ENCODE data around the gene TTLL9. TPM values are rescaled to one million over a fixed set of nuclear protein-coding genes. Genes with fewer than 3 reads are reported as not detected.

TTLL9 gene
- total and polyA plus RNA-seq, 10 of the 15 experiments (the other 5 are each of a cell fraction or from before 2014, with no cell fraction given) = 0.03 to 0.77 (median 0.11) TPM; not detected in 2

- 46% methylated on average over 6 of the region's 6 CpGs for WGBS (ENCODE audit: insufficient coverage, insufficient replicate concordance, low lambda C conversion rate, missing lambda C conversion rate)
- H4K20me1 ChIP-seq (ENCODE audit: control insufficient read depth, insufficient read depth) = no peaks in the 10 kb centered on the region
- H3K27ac ChIP-seq (ENCODE audit: control insufficient read depth, insufficient read depth) = no peak overlapping the region
- no peaks in the 10 kb centered on the region for H3K27me3 ChIP-seq (replicated peaks in 1 of 2; ENCODE audit: control insufficient read depth in 2 of 2, insufficient read depth in 2 of 2, low read length in 1 of 2)
- no peak overlapping the region for H3K9ac ChIP-seq (ENCODE audit: control insufficient read depth, insufficient read depth, low read length)
- ChIA-PET POLR2A (interaction anchor here (0.6 to 3.2 kb wide), 4 partner anchors 24 to 52 kb away, joined by 3 to 16 read pairs (median 4); no protein-coding TSS in a partner anchor), SMC1A (ENCODE audit: uncharacterized antibody, unreplicated experiment) (interaction anchor here (0.6 to 3.7 kb wide), 11 partner anchors 23 to 181 kb away, joined by 3 to 19 read pairs (median 4); partner anchors contain the start of gene PDRG1), CTCF (interaction anchor here (0.6 to 3.8 kb wide), 14 partner anchors 11 to 432 kb away, joined by 3 to 23 read pairs (median 4); partner anchors contain the start of gene PDRG1), RAD21 (ENCODE audit: unreplicated experiment) (interaction anchor here (0.8 to 3.5 kb wide), 8 partner anchors 10 to 67 kb away, joined by 3 to 17 read pairs (median 4); partner anchors contain the start of gene PDRG1)
- no peak for ATAC-seq
- H3K4me3 ChIP-seq = no peak overlapping the region
- TF ChIP-seq RELA (IDR thresholded peaks at IDR 0.05; ENCODE audit: borderline replicate concordance, partially characterized antibody) = no peak
- no peak for TF ChIP-seq IKZF2 (IDR thresholded peaks at IDR 0.05)
- TF ChIP-seq NFXL1 (IDR thresholded peaks at IDR 0.05; ENCODE audit: borderline replicate concordance) = no peak
- TF ChIP-seq EED (IDR thresholded peaks at IDR 0.05; ENCODE audit: low read depth) = no peak
- FAIRE-seq = no peak
- no peak overlapping the region for H2AFZ ChIP-seq (ENCODE audit: control insufficient read depth, low read depth, low read length)
- H3K9me3 ChIP-seq (replicated peaks; ENCODE audit: control insufficient read depth, insufficient read depth, low read length) = no peaks in the 10 kb centered on the region
- no TSS peak for BruUV-seq (replicated peaks)
- H3K4me2 ChIP-seq (ENCODE audit: control insufficient read depth, insufficient read depth) = no peak overlapping the region
- peaks cover 11% of the 10 kb centered on the region for H3K4me1 ChIP-seq (ENCODE audit: control insufficient read depth, insufficient read depth, low read length)
- no peaks in the 10 kb centered on the region for H3K36me3 ChIP-seq (ENCODE audit: control insufficient read depth in 2 of 2, insufficient read depth in 2 of 2, low read length in 1 of 2)
- in situ Hi-C loops (cut with MboI) (no loop called here), intact Hi-C loops (cut with micrococcal nuclease; ENCODE audit: unreplicated experiment) (no loop called here)
- DNase-seq (ENCODE audit: low read depth, low spot score) = no peak
- H3K79me2 ChIP-seq (ENCODE audit: control insufficient read depth, insufficient read depth, low read length) = no peaks in the 10 kb centered on the region
Measured at GRCh38 chr20:31919410-31920155, 49.1 kb downstream of the TTLL9 start.

GRCh38 chr20:31920275-31920855 is 49.9 kb downstream of the TTLL9 start:
- in situ Hi-C loops (cut with MboI) (no loop called here), intact Hi-C loops (cut with micrococcal nuclease; ENCODE audit: unreplicated experiment) (no loop called here)
- H3K4me3 ChIP-seq = no peak overlapping the region
- H3K9ac ChIP-seq (ENCODE audit: control insufficient read depth, insufficient read depth, low read length) = no peak overlapping the region
- H4K20me1 ChIP-seq (ENCODE audit: control insufficient read depth, insufficient read depth) = no peaks in the 10 kb centered on the region
- H3K4me1 ChIP-seq (ENCODE audit: control insufficient read depth, insufficient read depth, low read length) = peaks cover 11% of the 10 kb centered on the region
- H3K36me3 ChIP-seq (ENCODE audit: control insufficient read depth in 2 of 2, insufficient read depth in 2 of 2, low read length in 1 of 2) = no peaks in the 10 kb centered on the region
- no peak overlapping the region for H3K27ac ChIP-seq (ENCODE audit: control insufficient read depth, insufficient read depth)
- no peaks in the 10 kb centered on the region for H3K79me2 ChIP-seq (ENCODE audit: control insufficient read depth, insufficient read depth, low read length)
- BruUV-seq (replicated peaks) = no TSS peak
- no peaks in the 10 kb centered on the region for H3K9me3 ChIP-seq (replicated peaks; ENCODE audit: control insufficient read depth, insufficient read depth, low read length)
- H3K27me3 ChIP-seq (replicated peaks in 1 of 2; ENCODE audit: control insufficient read depth in 2 of 2, insufficient read depth in 2 of 2, low read length in 1 of 2) = no peaks in the 10 kb centered on the region
- CTCF ChIA-PET = interaction anchor here (0.8 to 3.8 kb wide), 8 partner anchors 12 to 308 kb away, joined by 3 to 23 read pairs (median 4); partner anchors contain the start of gene PDRG1
- WGBS (ENCODE audit: insufficient coverage, insufficient replicate concordance, low lambda C conversion rate, missing lambda C conversion rate) = 61% methylated on average over 10 of the region's 11 CpGs
- POLR2A ChIA-PET = interaction anchor here (0.6 to 3.2 kb wide), 8 partner anchors 9 to 897 kb away, joined by 3 to 16 read pairs (median 3); no protein-coding TSS in a partner anchor
- SMC1A ChIA-PET (ENCODE audit: uncharacterized antibody, unreplicated experiment) = interaction anchor here (0.6 to 3.7 kb wide), 8 partner anchors 21 to 181 kb away, joined by 3 to 19 read pairs (median 3); partner anchors contain the start of gene PDRG1
- H3K4me2 ChIP-seq (ENCODE audit: control insufficient read depth, insufficient read depth) = no peak overlapping the region
- FAIRE-seq (no peak), ATAC-seq (no peak), DNase-seq (ENCODE audit: low read depth, low spot score) (no peak)
- no peak overlapping the region for H2AFZ ChIP-seq (ENCODE audit: control insufficient read depth, low read depth, low read length)
- RAD21 ChIA-PET (ENCODE audit: unreplicated experiment) = interaction anchor here (1.0 to 3.5 kb wide), 3 partner anchors 9 to 65 kb away, joined by 3 to 17 read pairs (median 3); no protein-coding TSS in a partner anchor
- TF ChIP-seq SMAD5 (IDR thresholded peaks at IDR 0.05; ENCODE audit: low read depth) = no peak
- no peak for TF ChIP-seq BACH1 (IDR thresholded peaks at IDR 0.05; ENCODE audit: borderline replicate concordance)
- no peak for TF ChIP-seq CBFB (IDR thresholded peaks at IDR 0.05; ENCODE audit: low read depth)
- TF ChIP-seq FOS (IDR thresholded peaks at IDR 0.05; ENCODE audit: borderline replicate concordance, extremely low read depth, insufficient read length) = no peak
- TF ChIP-seq YY1 (IDR thresholded peaks at IDR 0.05; ENCODE audit: low read depth, low read length) = no peak
- no peak for TF ChIP-seq MXI1 (IDR thresholded peaks at IDR 0.05; ENCODE audit: low read depth, low read length)
- TF ChIP-seq E2F4 (IDR thresholded peaks at IDR 0.05; ENCODE audit: low read depth, low read length) = no peak
- TF ChIP-seq HDGF (IDR thresholded peaks at IDR 0.05) = no peak
- no peak for TF ChIP-seq ZNF207 (IDR thresholded peaks at IDR 0.05; ENCODE audit: borderline replicate concordance)
- TF ChIP-seq NFYB (IDR thresholded peaks at IDR 0.05; ENCODE audit: insufficient read depth, low read depth, low read length) = no peak
- no peak for TF ChIP-seq ZNF622 (IDR thresholded peaks at IDR 0.05)
